ENCODE measurements around the gene IL22RA2.

DNA sequence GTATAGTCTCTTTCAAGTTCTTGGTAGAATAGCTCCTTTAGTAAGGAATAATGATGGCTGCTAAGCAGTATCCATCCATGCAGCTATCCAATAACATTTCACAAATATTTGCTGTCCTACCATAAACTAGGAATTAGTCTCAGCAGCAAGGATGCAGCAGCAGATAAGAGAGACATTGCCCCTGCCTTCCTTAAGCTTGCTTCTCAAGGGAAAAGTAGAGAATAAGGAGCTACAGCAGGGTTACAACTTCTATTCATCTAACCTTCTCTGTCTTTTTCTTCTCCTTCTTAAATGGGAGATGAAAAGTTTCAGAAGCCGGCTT lies 2.4 kb downstream of the IL22RA2 start:
- TF ChIP-seq JUND (IDR thresholded peaks at IDR 0.05) = no peak
- no peak for TF ChIP-seq CTCF (IDR thresholded peaks at IDR 0.05; ENCODE audit: low read depth, low read length, missing input control)
- TF ChIP-seq GABPA (IDR thresholded peaks at IDR 0.05 in 1 of 2, conservative IDR thresholded peaks at IDR 0.05 in 1 of 2) = no peak
- no peak for TF ChIP-seq REST (IDR thresholded peaks at IDR 0.05)
- TF ChIP-seq ATF3 (IDR thresholded peaks at IDR 0.05) = no peak
- TF ChIP-seq HNF4G (IDR thresholded peaks at IDR 0.05) = no peak
- no peak for TF ChIP-seq EGR1 (IDR thresholded peaks at IDR 0.05; ENCODE audit: low read depth in 2 of 2)
- no peak for TF ChIP-seq SP1 (IDR thresholded peaks at IDR 0.05)
- no peak for TF ChIP-seq TAF1 (conservative IDR thresholded peaks at IDR 0.05)
- no peak for TF ChIP-seq RAD21 (IDR thresholded peaks at IDR 0.05)
- no peak for TF ChIP-seq YY1 (IDR thresholded peaks at IDR 0.05)
- no peak for TF ChIP-seq ZBTB33 (IDR thresholded peaks at IDR 0.05)
